ENCODE results near the gene SESTD1.
A peak's percentile ranks its signal among the peaks of the same experiment; 100 is the strongest.
"Not testable (repeated sequence)": the region's sequence is repeated elsewhere in the genome, so short reads cannot be mapped to it uniquely, and the experiment has no call there.

The SESTD1 gene

GRCh38 chr2:179096090-179096489 is 168.5 kb downstream of the SESTD1 start:
- DNase-seq = peak; percentile 5

- not testable (repeated sequence) for DNase-seq
Observed at GRCh38 chr2:179092912-179093311, 171.7 kb downstream of the SESTD1 start.

- no peak for DNase-seq
Observed at GRCh38 chr2:179082697-179083096, 181.9 kb downstream of the SESTD1 start.

GRCh38 chr2:179081954-179082353 is 182.7 kb downstream of the SESTD1 start:
- no peak for DNase-seq

GRCh38 chr2:179072527-179072926 is 192.1 kb downstream of the SESTD1 start:
- no peak for DNase-seq

- DNase-seq = no peak
Observed at GRCh38 chr2:179071810-179072355, 192.7 kb downstream of the SESTD1 start.

GRCh38 chr2:179070895-179071294 is 193.7 kb downstream of the SESTD1 start:
- no peak for DNase-seq

- no peak for DNase-seq
Observed at GRCh38 chr2:179069685-179070084, 194.9 kb downstream of the SESTD1 start.

GRCh38 chr2:179068991-179069643 is 195.5 kb downstream of the SESTD1 start:
- DNase-seq = no peak

- DNase-seq = no peak
Observed at GRCh38 chr2:179059026-179059700, 205.5 kb downstream of the SESTD1 start.

GRCh38 chr2:179057737-179058136 is 206.9 kb downstream of the SESTD1 start:
- DNase-seq = no peak

- not testable (repeated sequence) for DNase-seq
Observed at GRCh38 chr2:179053568-179053967, 211.1 kb downstream of the SESTD1 start.

All from stimulated activated CD4-positive, alpha-beta T cell treated with anti-CD3 and anti-CD28 coated beads, Interleukin-15, amount 100 ng/mL, for 24 hours (primary cell).